CD4-positive, alpha-beta T cell (primary cell): ENCODE results near the gene CFAP53. TPM values are rescaled to one million over a fixed set of nuclear protein-coding genes. Genes with fewer than 3 reads are reported as not detected.

Experiments
- ATAC-seq: fragments of 200-7000 bp; cut with Tn5 transposase; one replicate; pipeline ENCODE4 v1.10.0; 2022; ENCODE audit warnings: mild to moderate bottlenecking; ENCODE audit not compliant: poor library complexity
- CTCF ChIA-PET: fragments of 350-600 bp; sonication (Branson Sonifier 250); formaldehyde crosslinking; loops from one replicate; lab custom pipeline; 2021; ENCODE audit warnings: antibody characterized with exemption, inconsistent platforms; lab: Charles Lee
- POLR2A ChIA-PET: fragments of 350-600 bp; sonication (Branson Sonifier 250); formaldehyde crosslinking; loops from one replicate; lab custom pipeline; 2021; ENCODE audit warnings: antibody characterized with exemption, inconsistent platforms; lab: Charles Lee
- DNase-seq, 14 experiments: peaks; one replicate each; pipeline ENCODE4 v3.0.0-alpha.2; 2013 to 2020; ENCODE audit warnings: mixed read lengths in 2 of 14
- H3K27ac ChIP-seq, 2 donors: one replicate each; pipeline versions ENCODE4 v1.5.1 to v1.7.0; 2013; ENCODE audit warnings: low read length in 2 of 2, low read depth in 1 of 2, mild to moderate bottlenecking in 1 of 2
- H3K27me3 ChIP-seq, 2 experiments: 1 replicate in 1 of 2; 2 replicates in 1 of 2; pipeline versions ENCODE4 v1.6.1 to v1.7.0; 2013; ENCODE audit warnings: low read length in 2 of 2, control low read depth in 1 of 2, mild to moderate bottlenecking in 1 of 2, moderate library complexity in 1 of 2; ENCODE audit not compliant: insufficient read depth in 2 of 2, control insufficient read depth in 1 of 2
- H3K36me3 ChIP-seq: one replicate; pipeline ENCODE4 v1.6.1; 2013; ENCODE audit warnings: low read length, control low read depth; ENCODE audit not compliant: insufficient read depth
- H3K4me1 ChIP-seq: one replicate; pipeline ENCODE4 v1.6.1; 2013; ENCODE audit warnings: low read length, control low read depth; ENCODE audit not compliant: insufficient read depth
- H3K4me3 ChIP-seq: one replicate; pipeline ENCODE4 v1.5.1; 2013; ENCODE audit warnings: mild to moderate bottlenecking, low read length, moderate library complexity
- H3K9me3 ChIP-seq, 2 experiments: 1 replicate in 1 of 2; 2 replicates in 1 of 2; pipeline versions ENCODE4 v1.6.1 to v1.7.0; 2013; ENCODE audit warnings: low read length in 2 of 2, mild to moderate bottlenecking in 2 of 2, control low read depth in 1 of 2, moderate library complexity in 1 of 2; ENCODE audit not compliant: control insufficient read depth in 1 of 2, insufficient read depth in 1 of 2
- H3K27ac Mint-ChIP-seq: one replicate; pipeline ENCODE4 v1.8.0; 2020; ENCODE audit warnings: mixed read lengths
- H3K27me3 Mint-ChIP-seq: one replicate; pipeline ENCODE4 v1.8.0; 2021; ENCODE audit warnings: mixed read lengths
- H3K36me3 Mint-ChIP-seq: one replicate; pipeline ENCODE4 v1.8.0; 2021; ENCODE audit warnings: low read depth, mixed read lengths
- H3K4me1 Mint-ChIP-seq: one replicate; pipeline ENCODE4 v1.8.0; 2021; ENCODE audit warnings: low read depth, mixed read lengths
- H3K4me3 Mint-ChIP-seq: one replicate; pipeline ENCODE4 v1.8.0; 2020; ENCODE audit warnings: mild to moderate bottlenecking, mixed read lengths
- H3K9me3 Mint-ChIP-seq: one replicate; pipeline ENCODE4 v1.8.0; 2020; ENCODE audit warnings: mixed read lengths
- intact Hi-C, 2 experiments: fragments of 100-400 bp; cut with DNase I in 1 of 2; cut with micrococcal nuclease in 1 of 2; formaldehyde crosslinking; loops; one replicate each; pipeline versions ENCODE4 v1.15.1 to v1.9.0; 2023 to 2025; cut with DNase I, micrococcal nuclease
- total RNA-seq, 174 experiments: library from RNA in 2 of 174; stranded (reverse) in 2 of 174; gene quantifications; one replicate each; pipeline ENCODE4 v1.2.3 and lab custom pipeline; 2021 to 2026
- TF ChIP-seq, protein P1 (sequence below): fragments of 200-600 bp; IDR thresholded peaks from one replicate; pipeline ENCODE4 v1.8.0; 2022; ENCODE audit warnings: antibody characterized with exemption, mild to moderate bottlenecking

The CFAP53 gene
- total RNA-seq, 2 experiments from 2014 or later: 0.33 to 0.47 TPM

DNA sequence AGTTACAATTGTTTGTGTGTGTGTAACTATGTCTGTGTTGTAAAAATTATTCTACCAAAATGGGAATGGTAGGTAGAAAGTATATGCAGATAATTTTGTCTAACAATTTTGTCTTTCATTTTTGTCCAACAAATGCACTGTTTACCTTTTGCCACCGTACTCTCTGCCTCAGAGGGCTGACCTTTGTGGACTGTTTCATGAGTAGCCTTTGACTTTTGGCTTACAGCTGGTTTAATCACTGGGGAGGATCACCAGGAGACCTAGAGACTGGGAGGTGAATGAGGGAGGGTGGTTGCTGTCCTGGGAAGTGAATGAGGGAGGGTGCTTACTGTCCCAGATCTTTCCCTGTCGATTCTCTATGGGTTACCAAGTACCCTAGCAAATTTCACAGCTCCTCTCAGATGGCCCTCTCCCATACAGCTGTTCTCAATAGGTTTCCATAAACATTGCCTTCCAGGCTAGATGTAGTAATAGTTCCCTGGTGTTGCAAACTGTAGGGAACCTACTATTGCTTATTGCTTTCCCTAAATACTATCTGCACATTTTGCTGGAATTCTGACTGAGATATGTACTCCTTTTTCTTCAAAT is 47.7 kb upstream of the CFAP53 start:
- no peak overlapping the region for H3K27ac Mint-ChIP-seq
- POLR2A ChIA-PET: interaction anchor here (0.6 kb wide), 1 partner anchor 36 kb away, joined by 4 read pairs; no protein-coding TSS in a partner anchor

DNA sequence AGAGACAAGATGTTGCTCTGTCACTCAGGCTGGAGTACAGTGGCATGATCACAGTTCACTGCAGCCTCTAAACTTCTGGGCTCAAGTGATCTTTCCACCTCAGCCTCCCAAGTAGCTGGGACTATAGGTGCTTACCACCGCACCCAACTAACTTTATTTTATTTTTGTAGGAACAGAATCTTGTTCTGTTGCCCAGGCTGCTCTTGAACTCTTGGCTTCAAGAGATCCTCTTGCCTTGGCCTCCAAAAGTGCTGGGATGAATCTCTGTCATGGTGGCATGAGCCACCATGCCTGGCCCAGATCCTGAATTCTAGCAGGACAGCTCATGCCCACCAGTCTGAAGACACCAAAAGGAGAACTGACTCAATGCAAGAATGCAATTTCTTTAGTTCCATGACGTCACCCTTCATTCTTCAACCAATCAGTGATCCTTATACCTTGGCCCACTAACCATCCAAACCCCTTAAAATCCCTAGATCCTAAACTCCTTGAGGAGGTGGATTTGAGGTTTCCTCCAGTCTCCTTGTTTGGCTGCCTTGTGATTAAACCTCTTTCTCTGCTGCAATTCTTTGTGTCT is 46.8 kb upstream of the CFAP53 start:
- Histone ChIP-seq H3K4me3 (no peak overlapping the region), H3K27ac (no peak overlapping the region), H3K9me3 (no peaks in the 10 kb centered on the region), H3K36me3 (no peaks in the 10 kb centered on the region), H3K4me1 (peaks cover 2% of the 10 kb centered on the region), H3K27me3 (peaks cover 0 to 4% of the 10 kb centered on the region in 2 experiments)
- CTCF ChIA-PET: no interaction called here
- Mint-ChIP-seq H3K27ac (no peak overlapping the region), H3K9me3 (no peaks in the 10 kb centered on the region), H3K27me3 (peaks cover 37% of the 10 kb centered on the region), H3K4me3 (no peak overlapping the region), H3K36me3 (no peaks in the 10 kb centered on the region), H3K4me1 (peaks cover 4% of the 10 kb centered on the region)
- DNase-seq: no peak
- intact Hi-C loops: no loop called here
- TF ChIP-seq, protein P1, sequence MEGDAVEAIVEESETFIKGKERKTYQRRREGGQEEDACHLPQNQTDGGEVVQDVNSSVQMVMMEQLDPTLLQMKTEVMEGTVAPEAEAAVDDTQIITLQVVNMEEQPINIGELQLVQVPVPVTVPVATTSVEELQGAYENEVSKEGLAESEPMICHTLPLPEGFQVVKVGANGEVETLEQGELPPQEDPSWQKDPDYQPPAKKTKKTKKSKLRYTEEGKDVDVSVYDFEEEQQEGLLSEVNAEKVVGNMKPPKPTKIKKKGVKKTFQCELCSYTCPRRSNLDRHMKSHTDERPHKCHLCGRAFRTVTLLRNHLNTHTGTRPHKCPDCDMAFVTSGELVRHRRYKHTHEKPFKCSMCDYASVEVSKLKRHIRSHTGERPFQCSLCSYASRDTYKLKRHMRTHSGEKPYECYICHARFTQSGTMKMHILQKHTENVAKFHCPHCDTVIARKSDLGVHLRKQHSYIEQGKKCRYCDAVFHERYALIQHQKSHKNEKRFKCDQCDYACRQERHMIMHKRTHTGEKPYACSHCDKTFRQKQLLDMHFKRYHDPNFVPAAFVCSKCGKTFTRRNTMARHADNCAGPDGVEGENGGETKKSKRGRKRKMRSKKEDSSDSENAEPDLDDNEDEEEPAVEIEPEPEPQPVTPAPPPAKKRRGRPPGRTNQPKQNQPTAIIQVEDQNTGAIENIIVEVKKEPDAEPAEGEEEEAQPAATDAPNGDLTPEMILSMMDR: no peak
- POLR2A ChIA-PET: no interaction called here
- no peak for ATAC-seq

More for the DNA sequence above, 47.7 kb upstream of the CFAP53 start:
- Histone ChIP-seq H3K4me3 (no peak overlapping the region), H3K27ac (no peak overlapping the region), H3K36me3 (no peaks in the 10 kb centered on the region), H3K4me1 (no peaks in the 10 kb centered on the region), H3K9me3 (no peaks in the 10 kb centered on the region), H3K27me3 (peaks cover 0 to 4% of the 10 kb centered on the region in 2 experiments)
- no peak overlapping the region for H3K4me3 Mint-ChIP-seq
- intact Hi-C loops: no loop called here
- peaks cover 40% of the 10 kb centered on the region for H3K27me3 Mint-ChIP-seq
- DNase-seq (no peak), ATAC-seq (no peak)
- H3K36me3 Mint-ChIP-seq: no peaks in the 10 kb centered on the region
- H3K4me1 Mint-ChIP-seq: no peaks in the 10 kb centered on the region
- TF ChIP-seq, protein P1: no peak
- no peaks in the 10 kb centered on the region for H3K9me3 Mint-ChIP-seq
- CTCF ChIA-PET: no interaction called here

DNA sequence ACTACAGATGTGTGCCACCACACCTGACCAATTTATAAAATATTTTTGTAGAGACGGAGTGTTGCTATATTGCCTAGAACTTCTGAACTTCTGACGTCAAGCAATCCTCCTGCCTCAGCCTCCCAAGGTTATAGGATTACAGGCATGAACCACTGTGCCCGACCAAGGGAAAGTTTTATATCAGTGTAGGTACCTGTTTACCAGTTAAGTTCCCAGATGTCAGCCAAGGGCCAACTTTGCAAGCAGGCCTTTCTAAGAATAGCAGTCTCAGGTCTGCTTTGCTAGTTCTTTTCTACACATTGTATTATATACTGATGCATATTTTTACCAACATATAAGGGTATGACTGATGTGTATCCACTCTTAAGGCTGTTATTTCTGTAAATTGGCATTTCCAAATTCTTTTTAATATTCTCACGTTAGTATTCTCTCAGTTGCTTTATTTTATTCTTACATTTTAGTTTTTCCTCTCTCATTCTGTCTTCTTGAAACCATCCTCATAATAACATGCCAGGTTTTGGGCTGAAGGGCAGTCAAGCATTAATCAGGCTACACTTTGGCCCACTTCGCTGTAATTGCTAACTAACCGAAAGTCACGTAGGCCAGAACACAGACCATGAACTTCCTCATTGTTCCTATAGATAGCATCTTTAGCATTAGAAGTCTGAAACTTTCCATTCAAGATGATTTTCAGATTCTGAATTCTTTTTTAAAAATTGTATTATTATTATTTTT is 46.2 kb upstream of the CFAP53 start:
- Mint-ChIP-seq H3K9me3 (no peaks in the 10 kb centered on the region), H3K27me3 (peaks cover 39% of the 10 kb centered on the region), H3K4me1 (peaks cover 10% of the 10 kb centered on the region), H3K27ac (no peak overlapping the region), H3K4me3 (no peak overlapping the region), H3K36me3 (no peaks in the 10 kb centered on the region)
- Histone ChIP-seq H3K27me3 (peaks cover 0 to 4% of the 10 kb centered on the region in 2 experiments), H3K27ac (no peak overlapping the region), H3K36me3 (no peaks in the 10 kb centered on the region), H3K4me3 (no peak overlapping the region), H3K4me1 (peaks cover 7% of the 10 kb centered on the region), H3K9me3 (no peaks in the 10 kb centered on the region)
- ChIA-PET POLR2A (no interaction called here), CTCF (no interaction called here)
- TF ChIP-seq, protein P1: no peak
- ATAC-seq (no peak), DNase-seq (no peak)
- intact Hi-C loops: no loop called here
